Activated CD4-positive, alpha-beta T cell treated with anti-CD3 and anti-CD28 coated beads, Interleukin-2, amount 10 ng/mL, durations not matched to agents 24 days and 14 days (primary cell): ENCODE data around the gene GUCY2D. TPM values are rescaled to one million over a fixed set of nuclear protein-coding genes. Genes with fewer than 3 reads are reported as not detected.

Experiments
- DNase-seq: peaks from one replicate; pipeline ENCODE4 v3.0.0; 2022
- H3K27ac Mint-ChIP-seq: one replicate; pipeline ENCODE4 v1.8.0; 2022; ENCODE audit warnings: mild to moderate bottlenecking, mixed read lengths
- H3K27me3 Mint-ChIP-seq: one replicate; pipeline ENCODE4 v1.8.0; 2022; ENCODE audit warnings: mixed read lengths
- H3K36me3 Mint-ChIP-seq: one replicate; pipeline ENCODE4 v1.8.0; 2022; ENCODE audit warnings: low read depth, mild to moderate bottlenecking, mixed read lengths
- H3K4me1 Mint-ChIP-seq: one replicate; pipeline ENCODE4 v1.8.0; 2021; ENCODE audit warnings: mixed read lengths
- H3K4me3 Mint-ChIP-seq: one replicate; pipeline ENCODE4 v1.8.0; 2022; ENCODE audit warnings: mild to moderate bottlenecking, moderate library complexity, mixed read lengths
- H3K9me3 Mint-ChIP-seq: one replicate; pipeline ENCODE4 v1.8.0; 2021; ENCODE audit warnings: mixed read lengths
- intact Hi-C: fragments of 100-400 bp; cut with micrococcal nuclease; formaldehyde crosslinking; loops from one replicate; pipeline ENCODE4 v1.15.1; 2023
- total RNA-seq: library from RNA; stranded (reverse); gene quantifications from 2 replicates; pipeline ENCODE4 v1.2.3, GENCODE V29; 2022

GUCY2D gene
- total RNA-seq, 1 donor from 2014 or later: not detected

GRCh38 chr17:8004899-8005298, 2.5 kb downstream of the GUCY2D start:
- peaks cover 40% of the 10 kb centered on the region for H3K27me3 Mint-ChIP-seq
- intact Hi-C loops: no loop called here
- H3K4me1 Mint-ChIP-seq: peaks cover 5% of the 10 kb centered on the region
- H3K9me3 Mint-ChIP-seq: no peaks in the 10 kb centered on the region
- no peak for DNase-seq
- no peak overlapping the region for H3K27ac Mint-ChIP-seq
- H3K36me3 Mint-ChIP-seq: no peaks in the 10 kb centered on the region
- no peak overlapping the region for H3K4me3 Mint-ChIP-seq

GRCh38 chr17:8005357-8005756, 2.9 kb downstream of the GUCY2D start:
- Mint-ChIP-seq H3K27me3 (peaks cover 38% of the 10 kb centered on the region), H3K4me3 (no peak overlapping the region), H3K36me3 (no peaks in the 10 kb centered on the region), H3K27ac (no peak overlapping the region), H3K4me1 (peaks cover 5% of the 10 kb centered on the region), H3K9me3 (no peaks in the 10 kb centered on the region)
- DNase-seq: no peak
- intact Hi-C loops: no loop called here

GRCh38 chr17:8005967-8006730, 3.7 kb downstream of the GUCY2D start:
- H3K4me3 Mint-ChIP-seq: no peak overlapping the region
- no peak overlapping the region for H3K27ac Mint-ChIP-seq
- H3K9me3 Mint-ChIP-seq: no peaks in the 10 kb centered on the region
- H3K27me3 Mint-ChIP-seq: peaks cover 31% of the 10 kb centered on the region
- intact Hi-C loops: no loop called here
- DNase-seq: no peak
- H3K4me1 Mint-ChIP-seq: peaks cover 5% of the 10 kb centered on the region
- no peaks in the 10 kb centered on the region for H3K36me3 Mint-ChIP-seq

GRCh38 chr17:8006836-8007680, 4.6 kb downstream of the GUCY2D start:
- no peaks in the 10 kb centered on the region for H3K9me3 Mint-ChIP-seq
- no peak for DNase-seq
- H3K27ac Mint-ChIP-seq: no peak overlapping the region
- H3K4me3 Mint-ChIP-seq: no peak overlapping the region
- no peaks in the 10 kb centered on the region for H3K36me3 Mint-ChIP-seq
- peaks cover 25% of the 10 kb centered on the region for H3K27me3 Mint-ChIP-seq
- intact Hi-C loops: no loop called here
- H3K4me1 Mint-ChIP-seq: peaks cover 2% of the 10 kb centered on the region

GRCh38 chr17:8007836-8008235, 5.4 kb downstream of the GUCY2D start:
- intact Hi-C loops: no loop called here
- no peak for DNase-seq
- Mint-ChIP-seq H3K4me1 (no peaks in the 10 kb centered on the region), H3K27ac (no peak overlapping the region), H3K4me3 (no peak overlapping the region), H3K36me3 (no peaks in the 10 kb centered on the region), H3K9me3 (no peaks in the 10 kb centered on the region), H3K27me3 (peaks cover 22% of the 10 kb centered on the region)

- no peak for DNase-seq
- H3K27ac Mint-ChIP-seq: no peak overlapping the region
Measured at GRCh38 chr17:8012045-8012580, 9.7 kb downstream of the GUCY2D start.

GRCh38 chr17:8012996-8013640, 10.7 kb downstream of the GUCY2D start:
- no peak overlapping the region for H3K27ac Mint-ChIP-seq
- peaks cover 12% of the 10 kb centered on the region for H3K27me3 Mint-ChIP-seq
- peaks cover 5% of the 10 kb centered on the region for H3K4me1 Mint-ChIP-seq
- H3K4me3 Mint-ChIP-seq: no peak overlapping the region
- DNase-seq: no peak
- H3K36me3 Mint-ChIP-seq: no peaks in the 10 kb centered on the region
- no peaks in the 10 kb centered on the region for H3K9me3 Mint-ChIP-seq
- intact Hi-C loops: no loop called here

More at GRCh38 chr17:8012045-8012580, 9.7 kb downstream of the GUCY2D start:
- Mint-ChIP-seq H3K4me1 (peaks cover 5% of the 10 kb centered on the region), H3K4me3 (no peak overlapping the region), H3K36me3 (no peaks in the 10 kb centered on the region), H3K9me3 (no peaks in the 10 kb centered on the region), H3K27me3 (peaks cover 9% of the 10 kb centered on the region)
- intact Hi-C loops: no loop called here

- Mint-ChIP-seq H3K4me1 (peaks cover 5% of the 10 kb centered on the region), H3K36me3 (no peaks in the 10 kb centered on the region), H3K27ac (no peak overlapping the region), H3K4me3 (no peak overlapping the region), H3K27me3 (peaks cover 17% of the 10 kb centered on the region), H3K9me3 (no peaks in the 10 kb centered on the region)
- intact Hi-C loops: no loop called here
- DNase-seq: no peak
Measured at GRCh38 chr17:8013731-8014557, 11.5 kb downstream of the GUCY2D start.

- no peak for DNase-seq
- Mint-ChIP-seq H3K4me3 (no peak overlapping the region), H3K36me3 (no peaks in the 10 kb centered on the region), H3K9me3 (no peaks in the 10 kb centered on the region), H3K4me1 (peaks cover 7% of the 10 kb centered on the region), H3K27ac (no peak overlapping the region), H3K27me3 (peaks cover 17% of the 10 kb centered on the region)
- intact Hi-C loops: no loop called here
Measured at GRCh38 chr17:8014558-8014850, 12.1 kb downstream of the GUCY2D start.

- Mint-ChIP-seq H3K4me3 (no peak overlapping the region), H3K36me3 (no peaks in the 10 kb centered on the region)
Measured at GRCh38 chr17:8015236-8015956, 13.0 kb downstream of the GUCY2D start.

GRCh38 chr17:8015957-8016631, 13.7 kb downstream of the GUCY2D start:
- H3K9me3 Mint-ChIP-seq: no peaks in the 10 kb centered on the region
- intact Hi-C loops: loop anchor here (1.0 to 5.0 kb wide), 2 partner anchors 25 to 41 kb away; no protein-coding TSS in a partner anchor
- peaks cover 17% of the 10 kb centered on the region for H3K27me3 Mint-ChIP-seq
- H3K4me3 Mint-ChIP-seq: peak overlapping the region; percentile 80
- H3K36me3 Mint-ChIP-seq: no peaks in the 10 kb centered on the region
- H3K4me1 Mint-ChIP-seq: peaks cover 10% of the 10 kb centered on the region
- no peak overlapping the region for H3K27ac Mint-ChIP-seq
- DNase-seq: peak; percentile 74

More at GRCh38 chr17:8015236-8015956, 13.0 kb downstream of the GUCY2D start:
- no peaks in the 10 kb centered on the region for H3K9me3 Mint-ChIP-seq
- H3K27me3 Mint-ChIP-seq: peaks cover 17% of the 10 kb centered on the region
- intact Hi-C loops: loop anchor here (5.0 kb wide), 1 partner anchor 42 kb away; no protein-coding TSS in a partner anchor
- peaks cover 10% of the 10 kb centered on the region for H3K4me1 Mint-ChIP-seq
- H3K27ac Mint-ChIP-seq: no peak overlapping the region
- DNase-seq: no peak
